DMS53 (cell line): ENCODE data around the gene MYCL.
"Not testable (repeated sequence)": the region's sequence is repeated elsewhere in the genome, so short reads cannot be mapped to it uniquely, and the experiment has no call there.

Experiments used
- DNase-seq: peaks from one replicate; lab custom pipeline; 2025; lab: John Stamatoyannopoulos, UW

MYCL gene

DNA sequence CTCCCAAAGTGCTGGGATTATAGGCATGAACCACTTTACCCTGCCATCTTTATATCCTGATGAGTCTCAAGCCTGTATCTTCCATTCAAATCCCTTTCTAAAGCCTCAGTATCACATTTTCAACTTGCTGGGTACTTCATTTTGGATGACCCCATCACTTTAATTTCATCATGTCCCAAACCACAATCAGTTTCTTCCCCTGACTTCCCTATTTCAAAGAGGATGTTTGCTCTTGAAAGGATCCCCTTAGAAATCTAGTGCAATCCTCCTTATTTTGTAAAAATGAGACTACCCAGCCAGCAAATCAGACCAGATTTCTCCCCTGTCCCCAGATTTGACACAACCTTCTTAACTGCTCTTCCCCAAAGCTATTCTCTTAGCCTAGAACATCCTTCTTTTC lies 11.4 kb downstream of the MYCL start:
- no peak for DNase-seq

DNA sequence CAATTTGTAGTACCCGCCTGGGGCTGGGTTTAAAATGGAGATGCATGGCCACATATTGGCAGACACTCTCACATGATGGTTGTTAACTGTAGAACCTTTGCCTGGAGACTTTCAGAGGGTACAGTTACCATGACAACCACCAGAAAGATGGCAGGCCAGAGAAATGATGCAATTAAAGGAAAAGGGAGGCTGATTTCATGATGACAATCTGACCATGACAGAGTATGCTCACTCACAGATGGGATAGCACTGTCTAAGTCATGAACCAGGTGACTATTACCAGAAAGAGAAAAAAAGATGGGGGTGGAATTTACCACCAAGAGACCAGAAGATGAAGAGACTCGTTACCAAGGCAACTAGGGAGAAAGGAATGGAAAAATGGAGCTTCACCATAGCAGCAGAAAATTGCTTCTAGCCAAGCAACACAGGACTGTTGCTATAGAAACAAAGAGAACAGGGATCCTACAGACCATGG lies 14.9 kb downstream of the MYCL start:
- DNase-seq = peak; percentile 81

DNA sequence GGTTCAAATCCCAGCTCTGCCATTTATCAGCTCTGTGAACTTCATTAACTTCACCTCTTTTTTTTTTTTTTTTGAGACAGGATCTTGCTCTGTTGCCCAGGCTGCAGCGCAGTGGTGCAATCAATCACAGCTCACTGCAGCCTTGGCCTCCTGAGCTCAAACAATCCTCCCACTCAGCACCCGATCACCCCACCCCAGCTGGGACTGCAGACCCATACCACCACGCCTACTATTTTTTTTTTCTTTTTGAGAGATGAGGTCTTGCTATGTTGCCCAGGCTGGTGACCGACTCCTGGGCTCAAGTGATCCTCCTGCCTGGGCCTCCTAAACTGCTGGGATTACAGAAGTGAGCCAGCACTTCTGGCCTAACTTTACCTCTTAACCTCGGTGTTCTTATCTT lies 16.2 kb downstream of the MYCL start:
- no peak for DNase-seq

DNA sequence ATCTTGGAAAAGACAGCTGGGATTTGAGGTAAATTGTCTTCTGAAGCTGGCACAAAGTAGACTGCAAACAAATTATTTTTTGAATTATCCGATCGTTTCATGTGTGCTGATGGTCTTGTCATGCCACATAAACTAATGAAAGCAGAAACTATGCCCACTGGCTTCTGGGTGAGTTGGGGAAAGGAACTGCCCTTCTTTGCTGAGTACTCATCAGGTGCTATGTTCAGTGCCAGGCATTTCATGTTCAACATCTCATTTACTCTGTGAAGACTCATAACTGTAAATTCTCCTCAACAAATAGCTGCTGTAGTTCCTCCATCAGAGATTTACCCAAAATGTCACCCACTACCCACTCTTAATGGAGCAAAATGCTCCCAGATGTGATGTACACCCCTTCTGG lies 19.6 kb downstream of the MYCL start:
- no peak for DNase-seq

DNA sequence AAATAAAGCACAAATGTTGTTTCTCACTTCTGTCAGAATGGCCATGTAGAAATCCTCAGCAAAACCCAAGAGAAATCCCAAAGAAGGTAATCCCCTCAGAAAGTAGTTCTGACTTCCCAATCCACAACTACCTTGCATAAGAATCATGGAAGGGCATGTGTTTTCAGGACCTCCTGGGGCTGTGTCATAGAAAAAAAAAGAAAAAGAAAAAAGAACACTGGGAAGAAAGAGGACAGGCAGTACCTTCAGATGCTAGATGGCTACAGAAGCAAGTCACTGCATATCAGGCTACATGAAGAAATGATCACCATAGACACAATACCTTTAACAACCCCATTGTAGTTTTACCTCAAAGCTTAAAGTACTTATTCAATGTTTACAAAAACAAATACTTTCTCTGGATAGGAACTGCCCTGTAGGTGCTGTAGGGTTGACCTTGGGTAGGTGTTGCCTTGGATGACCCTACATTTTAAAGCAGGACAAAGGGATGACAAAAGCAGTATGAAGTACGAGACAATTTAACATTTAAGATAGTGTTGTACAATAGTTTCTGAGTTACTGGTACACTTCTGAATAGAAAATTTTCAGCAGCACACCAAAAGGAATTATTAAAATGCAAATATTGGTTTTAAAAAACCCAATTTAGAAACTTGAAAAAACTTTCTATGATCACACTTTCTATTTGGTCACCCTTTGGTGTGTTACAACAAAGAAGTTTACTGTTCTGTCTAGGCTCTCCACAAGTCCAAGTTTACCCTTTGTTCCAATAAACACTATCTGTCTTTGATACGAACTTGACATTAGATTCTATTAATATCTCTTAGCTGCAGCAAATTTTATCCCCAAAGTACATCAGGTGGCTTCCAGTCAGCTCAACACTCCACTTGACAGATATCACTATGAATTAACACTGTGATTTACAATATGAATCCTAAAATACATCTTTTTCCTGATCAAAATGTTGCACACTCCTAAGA lies 23.4 kb downstream of the MYCL start:
- no peak for DNase-seq

DNA sequence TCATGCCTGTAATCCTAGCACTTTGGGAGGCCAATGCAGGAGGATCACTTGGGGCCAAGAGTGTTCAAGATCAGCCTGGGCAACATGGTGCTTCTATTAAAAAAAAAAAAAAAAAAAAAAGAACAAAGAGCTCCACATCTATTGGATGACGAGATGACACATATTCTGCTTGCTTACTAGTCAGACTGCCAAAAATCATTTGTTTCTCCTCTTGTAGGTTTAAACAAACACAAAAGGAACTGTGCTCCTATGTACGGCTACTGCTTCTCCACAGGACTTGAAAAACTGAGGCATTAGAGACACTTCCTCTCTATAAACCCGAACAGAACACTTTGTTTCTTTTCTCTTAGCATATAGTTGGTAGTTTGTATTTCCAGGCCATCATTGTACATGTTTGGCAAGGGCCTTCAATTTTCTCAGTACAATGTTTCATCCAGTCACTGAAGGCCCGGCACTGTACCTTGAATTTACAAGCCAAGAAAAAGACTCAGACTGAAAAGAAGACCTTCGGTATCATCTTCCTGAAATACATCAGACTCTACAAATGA lies 24.4 kb downstream of the MYCL start:
- DNase-seq = peak; percentile 85

DNA sequence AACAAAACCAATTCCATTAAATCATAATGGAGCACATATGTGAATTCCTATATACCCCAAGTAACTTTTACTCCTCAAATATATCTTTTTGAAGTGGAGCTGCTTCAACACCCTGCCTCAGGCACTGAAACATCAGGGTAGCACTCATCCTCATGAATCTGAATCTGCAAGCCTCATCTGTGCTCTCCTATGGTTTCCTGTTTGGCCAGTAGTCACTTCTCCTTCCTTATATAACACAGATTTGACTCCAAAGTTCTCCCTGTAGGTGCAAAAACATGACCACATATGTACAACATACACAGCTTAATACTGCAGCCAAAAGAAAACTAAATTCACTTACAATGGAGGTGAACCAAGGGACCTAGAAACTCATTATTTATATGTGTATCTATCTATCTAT lies 25.6 kb downstream of the MYCL start:
- no peak for DNase-seq

DNA sequence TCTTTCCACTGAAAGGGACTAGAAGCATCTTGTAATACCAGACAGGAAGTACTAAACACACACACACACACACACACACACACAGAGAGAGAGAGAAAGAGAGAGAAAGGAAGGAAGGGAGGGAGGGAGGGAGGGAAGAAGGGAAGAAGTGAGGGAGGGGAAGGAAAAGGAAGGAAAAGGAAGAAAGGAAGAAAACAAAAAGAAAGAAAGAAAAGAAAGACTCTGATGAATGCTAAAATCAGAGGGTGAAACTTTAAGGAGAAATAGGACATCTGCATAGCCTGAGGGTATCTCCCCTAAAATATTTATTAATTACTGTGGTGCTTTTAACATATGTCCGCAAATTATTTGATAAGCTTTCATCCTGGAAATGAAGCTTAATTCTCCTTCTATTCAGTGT lies 29.0 kb downstream of the MYCL start:
- peak; percentile 57 for DNase-seq

DNA sequence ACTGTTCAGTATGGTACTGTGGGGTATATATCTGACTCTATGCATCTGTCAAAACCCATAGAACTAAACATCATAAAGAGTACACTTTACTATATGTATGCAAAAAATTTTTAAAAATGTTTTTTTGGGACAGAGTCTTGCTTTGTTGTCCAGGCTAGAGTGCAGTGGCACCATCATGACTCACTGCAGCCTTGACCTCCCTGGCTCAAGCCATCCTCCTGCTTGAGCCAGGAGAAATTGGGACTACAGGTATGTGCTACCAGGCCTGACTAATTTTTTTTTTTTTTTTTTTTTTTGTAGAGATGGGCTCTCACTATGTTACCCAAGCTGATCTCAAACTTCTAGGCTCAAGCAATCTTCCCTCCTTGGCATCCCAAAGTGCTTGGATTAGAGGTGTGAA lies 29.9 kb downstream of the MYCL start:
- DNase-seq = no peak

DNA sequence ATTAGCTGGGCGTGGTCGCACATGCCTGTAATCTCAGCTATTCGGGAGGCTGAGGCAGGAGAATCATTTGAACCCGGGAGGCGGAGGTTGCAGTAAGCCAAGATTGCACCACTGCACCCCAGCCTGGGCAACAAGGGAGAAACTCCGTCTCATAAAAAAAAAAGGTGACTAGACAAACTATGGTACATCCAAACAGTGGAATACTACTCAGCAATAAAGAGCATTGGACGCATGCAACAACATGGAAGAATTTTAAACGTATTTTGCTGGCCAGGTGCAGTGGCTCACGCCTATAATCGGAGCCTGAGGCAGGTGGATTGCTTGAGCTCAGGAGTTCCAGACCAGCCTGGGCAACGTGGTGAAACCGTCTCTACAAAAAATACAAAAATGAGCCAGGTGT lies 30.7 kb downstream of the MYCL start:
- not testable (repeated sequence) for DNase-seq

DNA sequence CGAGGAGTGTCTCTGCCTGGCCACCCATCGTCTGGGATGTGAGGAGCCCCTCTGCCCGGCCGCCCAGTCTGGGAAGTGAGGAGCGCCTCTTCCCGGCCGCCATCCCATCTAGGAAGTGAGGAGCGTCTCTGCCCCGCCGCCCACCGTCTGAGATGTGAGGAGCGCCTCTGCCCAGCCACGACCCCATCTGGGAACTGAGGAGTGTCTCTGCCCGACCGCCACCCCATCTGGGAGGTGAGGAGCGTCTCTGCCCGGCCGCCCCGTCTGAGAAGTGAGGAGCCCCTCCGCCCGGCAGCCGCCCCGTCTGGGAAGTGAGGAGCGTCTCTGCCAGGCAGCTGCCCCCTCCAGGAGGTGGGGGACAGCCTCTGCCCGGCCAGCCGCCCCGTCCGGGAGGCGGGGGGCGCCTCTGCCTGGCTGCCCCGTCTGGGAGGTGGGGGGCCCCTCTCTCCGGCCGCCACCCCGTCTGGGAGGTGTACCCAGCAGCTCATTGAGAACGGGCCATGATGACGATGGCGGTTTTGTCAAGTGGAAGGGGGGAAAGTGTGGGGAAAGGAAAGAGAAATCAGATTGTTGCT lies 32.1 kb downstream of the MYCL start:
- DNase-seq = not testable (repeated sequence)

DNA sequence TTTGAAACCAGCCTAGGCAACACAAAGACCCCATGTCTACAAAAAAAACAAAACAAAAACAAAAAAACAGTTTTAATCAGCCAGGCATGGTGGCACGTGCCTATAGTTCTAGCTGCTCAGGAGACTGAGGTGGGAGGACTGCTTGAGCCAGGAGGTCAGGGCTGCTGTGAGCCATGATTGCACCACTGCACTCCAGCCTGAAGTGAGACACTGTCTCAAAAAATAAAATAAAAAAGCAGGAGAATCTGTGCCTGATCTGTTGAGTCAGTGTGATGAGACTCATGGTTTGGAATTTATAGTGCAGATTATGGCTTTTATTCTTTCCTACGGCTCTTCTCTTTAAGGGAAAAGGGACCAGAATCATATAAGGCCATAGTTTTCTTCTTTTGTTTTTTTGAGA lies 35.0 kb downstream of the MYCL start:
- DNase-seq = no peak

DNA sequence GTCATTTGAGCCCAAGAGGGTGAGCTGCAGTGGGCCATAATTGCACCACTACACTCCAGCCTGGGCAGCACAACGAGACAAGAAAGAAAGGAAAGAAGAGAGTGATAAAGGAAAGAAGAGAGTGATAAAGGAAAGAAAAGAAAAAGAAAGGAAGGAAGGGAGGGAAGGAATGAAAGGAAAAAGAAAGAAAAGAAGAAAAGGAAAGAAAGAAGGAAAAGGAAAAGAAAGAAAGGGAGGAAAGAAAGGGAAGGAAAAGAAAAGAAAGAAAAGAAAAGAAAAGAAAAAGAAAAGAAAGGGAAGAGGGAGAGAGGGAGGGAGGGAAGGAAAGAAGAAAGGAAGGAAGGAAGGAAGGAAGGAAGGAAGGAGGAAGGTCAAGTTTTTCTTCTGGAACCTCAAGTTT lies 36.0 kb downstream of the MYCL start:
- DNase-seq = no peak

DNA sequence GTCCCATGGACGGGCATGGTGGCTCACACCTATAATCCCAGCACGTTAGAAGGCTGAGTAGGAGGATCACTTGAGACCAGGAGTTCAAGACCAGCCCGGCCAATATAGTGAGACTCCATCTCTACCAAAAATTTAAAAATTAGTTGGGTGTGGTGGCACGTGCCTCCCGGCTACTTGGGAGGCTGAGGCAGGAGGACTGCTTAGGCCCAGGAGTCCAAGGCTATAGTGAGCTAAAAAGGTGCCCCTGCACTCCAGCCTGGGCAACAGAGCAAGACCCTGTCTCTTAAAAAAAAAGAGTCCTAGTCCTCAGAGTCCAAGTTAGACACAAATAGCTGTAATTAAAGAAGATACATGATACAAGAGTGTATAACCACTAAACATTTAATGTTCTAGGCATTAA lies 38.5 kb downstream of the MYCL start:
- DNase-seq = no peak

DNA sequence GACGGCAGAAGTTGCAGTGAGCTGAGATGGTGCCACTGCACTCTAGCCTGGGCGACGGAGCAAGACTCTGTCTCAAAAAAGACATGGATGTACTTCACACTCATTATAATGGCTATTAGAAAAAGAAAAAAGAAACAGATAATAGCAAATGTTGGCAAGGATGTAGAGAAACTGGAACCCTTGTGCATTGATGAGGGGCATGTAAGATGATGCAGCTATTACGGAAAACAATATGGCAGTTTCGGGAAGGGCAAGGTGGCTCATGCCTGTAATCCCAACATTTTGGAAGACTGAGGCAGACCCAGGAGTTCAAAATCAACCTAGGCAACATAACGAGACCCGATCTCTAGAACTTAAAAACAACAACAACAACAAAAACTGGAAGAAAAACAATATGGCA lies 40.7 kb downstream of the MYCL start:
- no peak for DNase-seq

DNA sequence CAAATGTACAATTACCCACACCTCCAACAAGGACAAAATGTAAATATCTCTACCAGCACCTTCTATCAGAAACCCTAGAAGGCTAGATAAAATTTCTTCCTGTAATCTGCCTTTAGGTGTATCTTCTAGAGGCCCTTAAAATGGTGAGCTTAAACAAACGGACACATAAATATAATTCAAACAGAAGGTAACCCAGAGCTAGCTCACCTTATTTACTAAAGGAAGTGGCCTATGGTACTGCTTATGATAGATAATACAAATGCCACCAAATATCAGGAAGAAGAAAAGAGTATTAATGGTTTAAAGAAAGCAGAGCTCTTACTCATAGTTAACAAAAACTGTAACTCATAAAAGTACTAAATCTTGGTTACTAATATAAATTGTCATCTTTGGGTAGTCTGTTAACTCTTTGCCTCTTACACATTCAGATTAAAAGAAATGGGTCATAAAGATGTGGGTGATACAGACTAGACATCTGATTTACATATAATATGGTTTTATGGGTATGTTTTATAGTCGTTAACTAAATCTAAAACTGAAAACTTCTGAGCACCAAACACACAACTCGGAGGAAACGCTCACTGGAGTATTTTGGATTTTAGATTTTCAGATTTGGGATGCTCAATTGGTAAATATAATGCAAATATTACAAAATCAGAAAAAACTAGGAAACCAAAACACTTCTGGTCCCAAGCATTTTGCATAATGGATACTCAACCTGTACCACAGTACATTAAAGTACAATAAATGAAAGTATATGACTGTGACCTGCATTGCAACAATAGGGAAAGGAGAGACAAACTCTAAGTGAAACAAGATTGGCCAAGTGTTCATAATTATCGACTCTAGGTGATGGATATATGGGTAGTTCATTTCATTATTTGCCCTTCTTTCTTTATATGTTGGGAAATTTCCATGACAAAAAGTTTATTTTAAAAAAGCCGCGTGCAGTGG lies 41.6 kb downstream of the MYCL start:
- DNase-seq = peak; percentile 84

DNA sequence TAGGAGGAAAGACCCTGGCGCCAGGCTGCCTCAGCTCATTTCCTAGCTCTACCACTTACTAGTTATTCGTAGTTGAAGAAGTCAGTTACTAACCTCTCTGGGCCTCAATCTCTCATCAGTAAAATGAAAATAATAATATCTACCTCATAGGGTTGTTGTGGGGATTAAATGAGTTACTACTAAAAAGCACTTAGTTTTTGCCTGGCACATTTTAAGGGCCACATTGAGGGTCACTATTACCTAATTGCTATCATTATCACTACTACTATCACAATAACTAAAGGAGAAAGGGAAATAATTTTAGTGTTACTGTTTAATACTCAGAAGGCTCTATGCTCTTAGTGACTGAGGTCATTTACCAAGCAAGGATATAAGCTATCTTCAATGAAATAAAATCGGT lies 43.4 kb downstream of the MYCL start:
- DNase-seq = no peak

DNA sequence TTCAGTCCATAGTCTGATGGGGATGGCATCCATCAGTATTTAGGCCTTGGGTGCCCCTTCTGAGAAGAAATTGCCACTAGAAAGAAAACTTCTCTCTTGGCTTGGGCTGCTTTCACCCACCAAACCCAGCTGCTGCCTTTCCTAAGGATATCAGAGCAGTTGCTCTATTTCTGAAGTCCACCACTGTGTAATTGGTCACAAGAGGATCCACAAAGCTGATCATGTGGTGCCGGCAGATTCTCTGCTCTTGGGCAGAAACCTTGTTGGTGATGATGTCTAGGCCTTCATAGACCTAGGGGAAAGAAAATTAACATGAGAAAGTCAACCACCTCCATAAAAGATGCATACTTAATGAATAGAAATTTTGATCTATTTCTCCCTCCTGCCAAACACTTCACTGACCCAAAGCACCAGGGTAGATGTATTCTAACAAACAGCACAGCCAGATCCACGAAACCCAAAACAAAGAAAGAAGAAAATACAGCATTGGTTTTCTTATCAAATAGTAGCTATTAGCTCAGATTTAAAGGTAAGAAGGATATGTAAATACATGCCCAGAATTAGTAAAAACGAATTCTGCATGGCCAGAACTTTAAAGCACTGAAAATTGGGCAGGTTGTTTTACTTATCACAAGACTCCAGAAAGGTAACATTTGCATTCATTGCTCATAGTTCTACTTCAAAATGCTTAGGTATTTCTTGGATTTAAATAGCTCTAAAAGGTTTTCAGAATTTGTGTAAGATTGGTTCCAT lies 44.4 kb downstream of the MYCL start:
- DNase-seq = no peak

DNA sequence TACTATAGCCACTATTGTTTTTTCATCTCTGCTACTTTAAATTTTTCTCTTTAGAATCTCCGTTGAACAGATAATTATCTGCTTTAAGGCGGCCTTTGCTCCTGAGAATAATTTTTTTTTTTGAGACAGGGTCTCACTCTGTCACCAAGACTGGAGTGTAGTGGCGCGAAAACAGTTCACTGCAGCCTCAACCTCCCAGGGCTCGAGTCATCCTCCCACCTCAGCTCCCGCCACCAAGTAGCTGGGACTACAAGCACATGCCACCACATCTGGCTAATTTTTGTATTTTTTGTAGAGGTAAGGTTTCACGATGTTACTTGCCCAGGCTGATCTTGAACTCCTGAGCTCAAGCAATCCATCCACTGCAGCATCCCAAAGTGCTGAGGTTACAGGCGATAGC lies 47.0 kb downstream of the MYCL start:
- no peak for DNase-seq

DNA sequence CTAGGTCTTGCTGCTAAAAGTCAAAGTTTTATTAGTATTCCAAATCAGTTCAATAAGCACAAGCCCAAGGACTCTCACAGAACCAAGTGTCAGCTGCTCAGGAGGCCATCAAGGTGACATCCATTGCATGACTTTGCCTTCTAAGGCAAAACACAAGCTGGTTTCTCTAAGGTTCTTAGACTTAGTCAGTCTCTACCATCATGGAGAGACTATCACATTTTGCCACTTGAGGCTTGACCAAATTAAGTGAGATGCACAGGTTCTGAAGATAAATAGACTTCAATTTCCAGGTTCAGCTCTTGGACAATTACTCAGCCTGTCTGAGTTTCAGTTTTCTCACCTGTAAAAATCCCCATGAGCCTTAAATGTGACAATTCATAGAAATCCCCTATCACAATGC lies 47.4 kb downstream of the MYCL start:
- DNase-seq = no peak

DNA sequence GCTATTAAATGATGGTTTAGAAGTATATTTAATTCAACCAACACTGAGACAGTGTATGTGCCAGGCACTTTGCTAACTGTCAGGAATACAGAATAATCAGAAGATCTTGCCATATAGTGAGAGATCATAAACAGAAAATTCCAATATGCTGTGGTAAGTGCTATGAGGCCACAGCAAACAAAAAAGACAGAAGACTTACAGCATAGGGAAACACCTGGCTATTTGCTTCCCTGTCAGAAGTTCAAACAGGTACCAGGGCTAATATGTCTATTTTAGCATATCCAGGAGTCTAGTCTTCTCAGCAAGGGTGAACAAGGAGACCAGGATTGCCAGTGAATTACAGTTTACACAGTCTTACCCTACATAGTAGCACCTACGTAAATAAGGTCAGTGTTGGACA lies 48.8 kb downstream of the MYCL start:
- peak; percentile 92 for DNase-seq
